HG02938 (cell line): ENCODE measurements around the gene MYADML2.
A peak's percentile ranks its signal among the peaks of the same experiment; 100 is the strongest.

Experiments
- ATAC-seq: cut with Tn5 transposase; IDR thresholded peaks from one replicate; pipeline ENCODE4 v1.9.1; 2021; ENCODE audit warnings: mild to moderate bottlenecking, moderate library complexity; ENCODE audit not compliant: unreplicated experiment

The MYADML2 gene

GRCh38 chr17:81940538-81941483, 6.2 kb downstream of the MYADML2 start:
- no peak for ATAC-seq

GRCh38 chr17:81939881-81940385, 7.1 kb downstream of the MYADML2 start:
- no peak for ATAC-seq

GRCh38 chr17:81939218-81939617, 7.8 kb downstream of the MYADML2 start:
- no peak for ATAC-seq

- ATAC-seq, result no peak
Measured at GRCh38 chr17:81935709-81936084, 11.3 kb downstream of the MYADML2 start.

GRCh38 chr17:81934850-81935708, 12.0 kb downstream of the MYADML2 start:
- no peak for ATAC-seq

- no peak for ATAC-seq
Measured at GRCh38 chr17:81934098-81934757, 12.8 kb downstream of the MYADML2 start.

GRCh38 chr17:81933178-81933699, 13.8 kb downstream of the MYADML2 start:
- ATAC-seq, result no peak

GRCh38 chr17:81932333-81932983, 14.6 kb downstream of the MYADML2 start:
- ATAC-seq, result no peak

- no peak for ATAC-seq
Measured at GRCh38 chr17:81931557-81932332, 15.3 kb downstream of the MYADML2 start.

GRCh38 chr17:81931189-81931556, 15.9 kb downstream of the MYADML2 start:
- ATAC-seq, result no peak

- no peak for ATAC-seq
Measured at GRCh38 chr17:81930142-81931125, 16.6 kb downstream of the MYADML2 start.

- ATAC-seq, result no peak
Measured at GRCh38 chr17:81929253-81930141, 17.5 kb downstream of the MYADML2 start.

GRCh38 chr17:81928544-81929252, 18.3 kb downstream of the MYADML2 start:
- no peak for ATAC-seq

GRCh38 chr17:81927653-81928543, 19.1 kb downstream of the MYADML2 start, which contains the start of gene MAFG:
MAFG (minus strand) TSS chr17:81927735; CDS start chr17:81923185, 4,550 bp downstream.
- ATAC-seq, result peak; percentile 54

GRCh38 chr17:81927152-81927652, 19.8 kb downstream of the MYADML2 start:
- ATAC-seq, result no peak
